GM18511 (cell line): Measurements from ENCODE around the gene ARHGEF35.
"Not testable (repeated sequence)": the region's sequence is repeated elsewhere in the genome, so short reads cannot be mapped to it uniquely, and the experiment has no call there.

Experiments
- ATAC-seq: cut with Tn5 transposase; IDR thresholded peaks from one replicate; pipeline ENCODE4 v1.9.1; 2021; ENCODE audit warnings: mild to moderate bottlenecking, moderate library complexity; ENCODE audit not compliant: unreplicated experiment

The ARHGEF35 gene

GRCh38 chr7:144179165-144179479, 16.5 kb downstream of the ARHGEF35 start:
- ATAC-seq = peak; percentile 42

GRCh38 chr7:144178380-144179164, 17.1 kb downstream of the ARHGEF35 start:
- peak; percentile 98 for ATAC-seq

GRCh38 chr7:144174613-144175012, 21.0 kb downstream of the ARHGEF35 start:
- ATAC-seq = no peak

DNA sequence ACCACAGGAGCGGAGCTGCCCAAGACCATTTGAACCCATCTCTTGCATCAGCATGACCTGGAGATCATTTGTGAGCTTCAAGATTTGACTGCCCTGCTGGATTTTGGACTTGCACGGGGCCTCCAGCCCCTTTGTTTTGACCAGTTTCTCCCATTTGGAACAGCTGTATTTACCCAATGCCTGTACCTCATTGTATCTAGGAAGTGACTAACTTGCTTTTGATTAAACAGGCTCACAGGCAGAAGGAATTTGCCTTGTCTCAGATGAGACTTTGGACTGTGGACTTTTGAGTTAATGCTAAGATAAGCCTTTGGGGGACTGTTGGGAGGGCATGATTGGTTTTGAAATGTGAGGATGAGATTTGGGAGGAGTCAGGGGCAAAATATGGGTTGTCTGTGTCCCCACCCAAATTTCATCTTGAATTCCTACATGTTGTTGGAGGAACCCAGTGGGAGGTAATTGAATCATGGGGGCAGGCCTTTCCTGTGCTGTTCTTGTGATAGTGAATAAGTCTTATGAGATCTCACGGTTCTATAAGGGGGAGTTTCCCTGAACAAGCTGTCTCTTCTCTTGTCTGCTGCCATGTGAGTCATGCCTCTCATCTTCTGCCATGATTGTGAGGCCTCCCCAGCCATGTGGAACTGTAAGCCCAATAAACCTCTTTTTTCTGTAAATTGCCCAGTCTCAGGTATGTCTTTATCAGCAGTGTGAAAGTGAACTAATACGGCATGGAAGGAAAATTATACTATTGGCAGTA, 23.9 kb downstream of the ARHGEF35 start:
- ATAC-seq = not testable (repeated sequence)

GRCh38 chr7:144164784-144165183, 30.8 kb downstream of the ARHGEF35 start:
- ATAC-seq = no peak

GRCh38 chr7:144158861-144159260, 36.8 kb downstream of the ARHGEF35 start:
- no peak for ATAC-seq

GRCh38 chr7:144148224-144148827, 47.3 kb downstream of the ARHGEF35 start:
- no peak for ATAC-seq

DNA sequence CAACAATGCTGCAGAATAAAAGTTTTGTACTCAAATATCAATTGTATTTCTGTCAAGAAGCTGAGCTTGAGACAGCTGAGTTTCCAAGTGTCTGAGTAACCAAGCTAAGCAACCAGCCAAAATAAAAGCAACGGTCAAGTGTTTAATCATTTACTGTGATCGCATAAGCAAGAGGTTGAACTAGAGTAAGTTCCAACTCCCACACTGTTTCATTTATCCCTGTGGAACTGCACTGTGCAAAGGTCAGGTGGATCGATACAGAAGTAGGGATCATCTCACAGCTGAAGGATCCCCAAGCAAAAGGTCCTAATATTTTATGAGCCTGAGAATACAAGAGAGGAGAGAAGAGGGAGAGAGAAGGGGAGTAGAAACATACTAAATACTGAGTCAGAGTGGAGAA, 51.2 kb downstream of the ARHGEF35 start:
- ATAC-seq = no peak

- ATAC-seq = no peak
Measured at GRCh38 chr7:144142187-144142586, 53.4 kb downstream of the ARHGEF35 start.

GRCh38 chr7:144137501-144137900, 58.1 kb downstream of the ARHGEF35 start:
- no peak for ATAC-seq
